ENCODE results near the gene PCSK4.
"Not testable (repeated sequence)": the region's sequence is repeated elsewhere in the genome, so short reads cannot be mapped to it uniquely, and the experiment has no call there.

Gene PCSK4

GRCh38 chr19:1521636-1522035 is 31.5 kb upstream of the PCSK4 start:
- no peak for DNase-seq

GRCh38 chr19:1520203-1520780 is 30.1 kb upstream of the PCSK4 start:
- DNase-seq = no peak

DNA sequence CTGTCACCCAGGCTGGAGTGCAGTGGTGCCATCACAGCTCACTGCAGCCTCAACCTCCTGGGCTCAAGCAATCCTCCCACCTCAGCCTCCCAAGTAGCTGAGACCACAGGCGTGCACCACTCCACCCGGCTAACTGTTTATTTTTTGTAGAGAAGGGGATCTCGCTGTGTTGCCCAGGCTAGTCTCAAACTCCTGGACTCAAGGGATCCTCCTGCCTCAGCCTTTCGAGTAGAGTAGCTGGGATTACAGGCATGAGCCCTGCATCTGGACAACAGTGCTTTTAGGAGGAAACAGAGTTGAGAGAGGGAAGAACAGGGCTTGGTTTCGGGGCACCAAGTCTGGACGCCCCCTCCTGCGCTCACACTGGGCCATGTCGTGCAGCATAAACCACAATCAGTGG is 29.7 kb upstream of the PCSK4 start:
- not testable (repeated sequence) for DNase-seq

- no peak for DNase-seq
These were observed 28.3 kb upstream of the PCSK4 start for GRCh38 chr19:1518471-1518870.

DNA sequence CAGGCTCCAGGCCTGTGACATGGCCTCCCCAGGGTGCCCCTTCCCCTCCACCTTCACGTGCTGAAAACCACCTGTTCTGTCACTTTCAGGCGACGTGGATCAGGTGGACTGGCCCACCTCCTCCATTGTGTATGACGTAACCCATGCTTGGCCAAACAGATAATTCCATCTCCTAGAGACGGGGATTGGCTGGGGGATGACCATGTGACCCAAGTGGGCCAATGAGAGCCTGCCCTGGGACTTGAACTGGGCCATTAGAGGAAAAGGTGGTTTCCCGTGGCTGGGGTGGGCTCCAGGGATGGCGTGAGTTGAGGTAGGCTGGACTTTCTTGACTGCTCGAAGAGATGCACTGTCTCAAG is 26.2 kb upstream of the PCSK4 start:
- DNase-seq = no peak

DNA sequence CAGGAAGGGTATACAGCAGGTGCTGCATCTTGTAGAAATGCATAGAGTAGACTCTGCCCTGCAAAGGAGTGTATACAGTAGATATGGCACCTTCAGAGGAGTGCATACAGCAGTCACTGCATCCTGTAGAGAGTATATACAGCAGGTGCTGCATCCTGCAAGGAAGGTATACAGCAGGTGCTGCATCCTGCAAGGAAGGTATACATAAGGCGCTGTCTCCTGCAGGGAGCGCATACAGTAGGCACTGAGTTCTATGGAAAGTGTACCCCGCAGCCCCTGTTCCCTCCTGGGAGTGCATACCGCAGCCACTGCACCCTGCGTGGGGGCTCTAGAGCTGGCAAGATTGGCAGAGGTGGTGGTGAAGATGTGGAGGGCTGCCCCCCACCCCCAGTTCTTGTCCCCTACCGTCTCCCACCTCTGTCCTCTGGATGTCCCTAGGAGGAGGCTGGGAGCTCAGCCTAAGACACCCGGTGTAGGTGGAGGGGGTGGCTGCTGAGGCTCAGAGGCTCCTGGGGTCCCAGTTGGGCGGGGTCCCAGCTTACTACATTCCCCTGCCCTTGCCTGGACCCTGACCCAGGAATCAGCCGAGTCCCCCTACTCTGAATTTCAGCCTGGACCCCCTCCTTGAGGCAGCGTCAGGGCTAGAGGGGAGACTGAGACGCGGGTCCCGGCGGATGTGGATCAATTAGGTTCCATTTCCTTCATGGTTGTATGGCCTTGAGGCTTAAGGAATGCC is 25.0 kb upstream of the PCSK4 start:
- no peak for DNase-seq

DNA sequence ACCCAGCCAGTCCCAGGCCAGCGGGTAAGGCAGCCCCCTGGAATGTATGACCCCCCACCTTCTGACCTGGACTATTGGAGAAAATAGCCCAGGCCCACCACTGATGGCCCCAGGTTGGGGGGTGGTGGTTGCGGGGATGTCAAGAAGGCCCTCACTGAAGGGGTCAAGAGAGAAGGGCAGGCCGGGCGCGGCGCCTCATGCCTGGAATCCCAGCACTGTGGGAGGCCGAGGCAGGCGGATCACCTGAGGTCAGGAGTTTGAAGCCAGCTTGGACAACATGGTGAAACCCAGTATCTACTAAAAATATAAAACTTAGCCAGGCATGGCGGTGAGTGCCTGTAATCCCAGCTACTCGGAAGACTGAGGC is 24.1 kb upstream of the PCSK4 start:
- no peak for DNase-seq

DNA sequence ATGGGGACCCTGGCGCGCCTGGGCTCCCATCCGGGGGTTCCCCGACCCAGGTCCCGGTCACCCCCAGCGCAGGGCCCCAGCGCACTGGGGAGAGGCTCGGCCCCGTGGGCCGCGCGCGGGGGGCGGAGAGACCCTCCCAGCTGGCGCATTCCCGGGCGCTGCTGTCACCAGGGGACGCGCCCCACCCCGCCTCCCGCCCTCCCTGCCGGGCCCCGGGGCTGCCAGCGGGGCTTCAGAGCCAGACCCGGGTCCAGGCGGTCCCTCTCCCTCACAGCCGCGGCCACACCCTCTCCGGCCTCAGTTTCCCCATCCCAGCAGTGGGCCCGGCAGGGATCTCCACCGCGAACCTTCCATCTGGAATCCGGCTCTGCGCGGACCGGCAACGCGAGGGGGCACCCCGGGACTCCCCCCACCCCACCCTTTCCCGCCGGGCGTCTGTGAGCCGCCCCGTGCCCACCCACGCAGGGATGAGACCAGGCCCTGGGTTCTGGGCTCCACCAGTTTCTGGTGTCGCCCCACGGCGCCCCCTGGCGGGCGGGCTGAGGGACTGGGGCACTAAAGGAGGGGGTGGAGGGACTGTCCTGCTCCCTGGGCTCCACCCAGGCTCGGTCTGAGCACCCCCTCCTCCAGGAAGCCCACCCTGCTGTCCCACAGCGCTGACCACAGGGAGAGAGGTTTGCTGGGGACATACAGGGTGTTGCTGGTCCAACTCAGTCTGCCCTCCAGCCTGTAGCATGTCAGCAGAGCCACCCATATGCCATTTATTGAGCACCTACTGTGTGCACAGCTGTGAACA is 23.5 kb upstream of the PCSK4 start:
- peak; percentile 83 for DNase-seq

DNA sequence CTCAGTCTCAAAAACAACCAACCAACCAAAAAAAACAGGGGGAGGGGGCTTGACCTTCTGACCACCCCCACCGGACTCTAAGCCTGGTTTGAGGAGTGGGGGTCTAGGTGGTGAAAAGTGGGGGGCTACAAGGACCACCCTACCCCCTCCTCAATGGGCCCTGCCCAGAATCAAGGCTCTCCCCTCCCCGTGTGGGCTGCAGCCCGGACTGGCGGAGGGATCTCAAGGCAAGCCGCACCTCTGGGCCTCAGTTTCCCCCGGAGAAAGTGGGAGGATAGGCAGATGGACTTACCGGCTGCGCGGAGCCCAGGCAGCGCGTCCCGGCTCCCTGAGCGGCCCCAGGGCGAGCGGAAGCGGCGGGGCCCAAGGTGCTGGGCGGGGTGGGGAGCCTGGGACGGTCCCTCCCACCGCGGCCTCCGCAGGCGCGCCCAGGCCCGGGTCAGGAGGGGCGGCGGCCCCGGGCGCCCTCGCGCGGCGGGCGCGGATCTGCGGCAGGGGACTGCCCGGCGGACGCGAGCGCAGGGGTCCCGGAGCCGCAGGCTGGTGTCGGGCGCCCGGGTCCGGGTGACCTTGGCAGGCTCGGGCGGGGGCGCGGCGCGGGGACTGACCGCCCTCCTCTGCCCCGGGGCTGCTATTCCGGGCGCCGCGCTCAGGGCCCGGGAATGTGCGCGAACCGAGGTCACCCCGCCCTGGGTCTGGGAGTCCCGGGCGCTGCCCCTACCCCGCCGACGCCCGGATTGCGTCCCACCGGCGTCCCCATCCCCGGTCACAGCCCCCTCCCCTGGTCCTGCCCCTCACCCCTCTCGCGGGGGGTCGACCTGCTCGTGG is 22.7 kb upstream of the PCSK4 start, which contains the start of gene ADAMTSL5:
TSS of gene ADAMTSL5 (minus strand) at position 349 of the 828 bp plus-strand sequence. CDS start 2,076 bp downstream, outside the sequence.
- peak; percentile 81 for DNase-seq

GRCh38 chr19:1511318-1512317 is 21.5 kb upstream of the PCSK4 start:
- no peak for DNase-seq

DNA sequence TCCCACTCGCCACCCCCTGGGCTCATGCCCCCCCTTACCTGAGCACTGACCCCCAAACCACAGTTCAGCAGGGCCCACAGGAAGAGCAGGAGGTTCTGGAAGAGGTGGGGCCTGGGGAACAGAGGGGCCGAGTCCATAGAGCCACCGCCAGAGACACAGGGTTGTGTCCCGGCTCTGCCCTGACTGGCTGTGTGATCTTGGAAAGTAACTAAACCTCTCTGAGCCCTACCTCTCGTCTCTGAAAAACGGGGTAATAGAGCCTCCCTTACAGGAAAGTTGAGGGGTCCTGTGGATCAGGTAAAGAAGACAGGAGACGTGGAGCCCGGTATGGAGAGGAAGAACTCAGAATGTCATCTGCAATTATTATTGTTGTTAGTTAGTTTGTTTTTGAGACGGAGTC is 20.7 kb upstream of the PCSK4 start:
- DNase-seq = no peak

GRCh38 chr19:1510442-1510806 is 20.3 kb upstream of the PCSK4 start:
- DNase-seq = no peak

- DNase-seq = no peak
These were observed 19.7 kb upstream of the PCSK4 start for GRCh38 chr19:1509602-1510441.

DNA sequence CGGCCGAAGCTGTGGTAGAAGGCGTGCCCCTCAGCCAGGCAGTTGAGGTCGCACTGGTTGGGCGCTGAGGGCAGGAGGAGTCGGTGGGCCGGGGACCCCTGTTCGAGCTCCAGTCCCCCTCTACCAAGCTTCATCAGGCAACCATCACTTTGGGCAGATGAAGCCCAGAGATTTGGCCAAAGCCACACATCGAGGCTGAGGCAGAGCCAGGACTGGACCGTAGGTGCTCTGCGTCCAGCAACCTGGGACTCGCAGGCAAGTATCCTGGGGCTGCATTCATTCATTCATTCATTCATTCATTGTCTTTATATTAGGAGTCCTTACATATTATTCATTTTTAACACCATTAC is 18.3 kb upstream of the PCSK4 start:
- DNase-seq = no peak

- peak; percentile 93 for DNase-seq
These were observed 17.8 kb upstream of the PCSK4 start for GRCh38 chr19:1507763-1508506.

DNA sequence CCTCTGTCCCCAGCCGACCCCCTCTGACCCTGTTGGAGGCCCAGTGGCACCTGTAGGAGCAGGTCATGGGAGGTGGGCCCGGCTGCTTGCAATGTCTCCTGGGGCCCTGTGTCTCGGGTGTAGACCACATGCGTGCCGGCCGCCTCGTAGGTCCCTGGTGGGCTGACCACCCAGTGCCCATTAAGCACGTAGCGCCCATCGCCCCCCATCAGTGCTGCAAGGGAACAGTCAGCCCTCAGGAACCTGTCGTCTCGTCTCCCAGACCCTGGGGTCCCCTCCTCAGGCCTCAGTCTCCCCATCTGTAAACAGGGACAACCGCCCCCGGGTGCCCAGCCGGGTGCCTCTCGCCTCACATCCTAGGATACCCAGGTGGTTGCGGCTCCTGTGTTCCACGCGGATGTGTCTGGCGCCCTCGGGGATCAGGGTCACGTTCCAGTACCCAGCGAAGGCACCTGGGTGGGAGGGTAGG is 17.1 kb upstream of the PCSK4 start:
- DNase-seq = no peak

- no peak for DNase-seq
These were observed 16.1 kb upstream of the PCSK4 start for GRCh38 chr19:1505991-1506881.

- no peak for DNase-seq
These were observed 14.9 kb upstream of the PCSK4 start for GRCh38 chr19:1505012-1505411.
